Stimulated activated CD8-positive, alpha-beta memory T cell treated with anti-CD3 and anti-CD28 coated beads, Interleukin-4, amount 100 ng/mL, for 4 hours (primary cell): ENCODE data around the gene ZNF341.
"Not testable (repeated sequence)": the region's sequence is repeated elsewhere in the genome, so short reads cannot be mapped to it uniquely, and the experiment has no call there.

Experiments used
- DNase-seq, 2 donors: peaks; one replicate each; pipeline ENCODE4 v3.0.0-alpha.2; 2020; ENCODE audit warnings: low read depth in 2 of 2, low spot score in 1 of 2

The ZNF341 gene

DNA sequence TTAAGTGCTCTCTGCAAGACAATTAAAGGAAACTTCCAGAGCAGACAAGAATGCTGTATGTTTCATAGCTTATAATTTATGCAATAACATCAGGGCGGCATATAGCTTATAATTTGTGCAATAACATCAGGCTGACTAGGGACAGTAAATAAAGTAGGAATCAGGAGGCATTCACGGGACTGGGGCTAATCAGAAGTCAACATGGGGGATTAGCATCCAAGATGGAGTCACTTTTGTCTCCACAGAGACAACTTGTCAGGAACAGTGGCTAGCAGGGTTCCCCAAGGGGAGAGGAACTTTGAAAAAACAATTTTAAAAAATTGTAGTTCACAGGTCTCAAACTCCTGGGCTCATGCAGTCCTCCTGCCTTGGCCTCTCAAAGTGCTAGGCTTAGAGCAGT, 3.3 kb upstream of the ZNF341 start:
- no peak for DNase-seq

DNA sequence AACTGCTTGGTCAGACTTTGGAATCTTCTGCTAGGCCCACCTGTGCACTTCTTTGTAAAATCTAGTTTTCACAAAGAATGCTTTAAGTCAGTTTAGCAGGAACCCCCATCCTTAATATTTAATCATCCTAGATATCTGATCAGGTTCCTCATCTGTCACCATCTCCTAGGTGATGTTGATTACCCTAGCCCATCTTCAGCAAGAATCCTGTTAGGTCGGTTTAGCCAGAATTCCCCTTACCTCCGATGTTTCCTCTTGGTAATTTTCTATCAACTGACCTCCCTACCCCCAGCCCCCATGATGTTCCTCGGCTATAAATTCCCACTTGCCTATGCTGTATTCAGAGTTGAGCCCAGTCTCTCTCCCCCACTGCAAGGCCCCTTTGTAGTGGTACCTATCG, 2.7 kb upstream of the ZNF341 start:
- no peak for DNase-seq

DNA sequence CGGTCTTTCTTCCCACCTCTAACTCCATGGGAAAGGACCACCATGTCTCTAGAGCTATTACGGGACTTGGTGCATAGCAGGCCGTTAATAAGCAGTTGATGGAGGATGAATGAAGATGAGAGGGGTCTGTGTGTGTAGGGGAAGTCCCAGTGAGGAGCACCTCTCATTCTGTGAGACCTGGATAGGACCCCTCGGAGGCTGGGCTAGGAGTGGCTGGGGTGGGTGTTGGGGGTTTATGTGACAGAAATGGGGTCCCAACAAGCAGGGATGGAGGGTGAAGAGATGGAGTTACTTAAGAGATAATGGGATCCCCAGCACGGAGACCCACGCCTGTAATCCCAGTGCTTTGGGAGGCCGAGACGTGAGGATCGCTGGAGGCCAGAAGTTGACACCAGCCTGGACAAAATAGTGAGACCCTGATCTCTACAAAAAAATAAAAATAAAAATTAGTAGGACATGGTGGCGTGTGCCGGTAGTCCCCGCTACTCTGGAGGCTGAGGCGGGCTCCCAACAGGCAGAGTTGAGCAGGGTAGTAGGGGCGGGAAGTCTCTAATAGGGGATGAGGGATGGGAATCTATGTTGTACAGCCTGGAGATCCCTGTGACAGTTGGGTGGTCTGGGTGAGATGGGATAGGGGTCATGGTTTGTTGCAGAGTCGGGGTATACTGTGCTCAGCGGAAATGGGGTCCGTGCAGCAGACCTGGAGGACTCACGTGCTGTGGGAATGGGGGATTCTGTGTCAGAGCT, 677 bp upstream of the ZNF341 start:
- no peak for DNase-seq

DNA sequence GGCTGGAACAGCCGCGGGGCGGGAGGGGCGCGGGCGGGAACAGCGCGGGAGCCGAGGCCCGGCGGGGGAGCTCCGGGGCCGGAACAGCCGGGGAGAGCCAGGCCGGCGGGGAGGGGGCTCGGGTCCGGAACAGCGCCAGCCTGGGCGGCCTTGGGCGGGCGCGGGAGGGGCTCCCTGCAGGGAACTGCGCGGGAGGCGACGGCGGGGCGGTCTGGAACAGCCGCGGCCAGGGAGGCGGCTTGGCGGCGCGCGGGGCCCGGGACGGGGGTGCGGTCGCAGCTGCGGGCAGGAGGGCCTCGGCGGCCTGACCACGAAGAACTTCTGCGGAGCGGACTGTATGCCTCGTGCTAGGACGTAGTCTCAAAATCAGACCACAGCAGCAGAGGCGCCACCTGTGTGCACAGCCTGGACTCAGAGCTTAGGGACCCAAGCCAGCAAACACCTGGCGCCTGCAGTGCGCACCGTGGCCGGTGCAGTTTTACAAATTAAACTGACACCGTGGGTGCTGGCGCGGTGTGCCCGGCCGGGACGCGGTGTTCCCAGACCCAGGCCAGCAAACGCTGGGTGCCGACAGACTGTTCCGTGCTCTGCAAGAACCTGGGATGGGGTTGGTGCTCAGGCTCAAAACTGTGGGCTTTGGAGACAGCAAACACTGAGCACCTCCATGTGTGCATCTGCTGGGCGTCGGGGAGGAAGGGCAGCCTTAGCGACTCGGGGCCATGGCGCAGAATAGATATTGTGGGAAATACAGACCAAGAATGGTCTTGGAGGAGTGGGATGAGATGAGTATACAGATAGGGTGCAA, 572 bp downstream of the ZNF341 start:
- peak; percentile 46 to 62 for DNase-seq

DNA sequence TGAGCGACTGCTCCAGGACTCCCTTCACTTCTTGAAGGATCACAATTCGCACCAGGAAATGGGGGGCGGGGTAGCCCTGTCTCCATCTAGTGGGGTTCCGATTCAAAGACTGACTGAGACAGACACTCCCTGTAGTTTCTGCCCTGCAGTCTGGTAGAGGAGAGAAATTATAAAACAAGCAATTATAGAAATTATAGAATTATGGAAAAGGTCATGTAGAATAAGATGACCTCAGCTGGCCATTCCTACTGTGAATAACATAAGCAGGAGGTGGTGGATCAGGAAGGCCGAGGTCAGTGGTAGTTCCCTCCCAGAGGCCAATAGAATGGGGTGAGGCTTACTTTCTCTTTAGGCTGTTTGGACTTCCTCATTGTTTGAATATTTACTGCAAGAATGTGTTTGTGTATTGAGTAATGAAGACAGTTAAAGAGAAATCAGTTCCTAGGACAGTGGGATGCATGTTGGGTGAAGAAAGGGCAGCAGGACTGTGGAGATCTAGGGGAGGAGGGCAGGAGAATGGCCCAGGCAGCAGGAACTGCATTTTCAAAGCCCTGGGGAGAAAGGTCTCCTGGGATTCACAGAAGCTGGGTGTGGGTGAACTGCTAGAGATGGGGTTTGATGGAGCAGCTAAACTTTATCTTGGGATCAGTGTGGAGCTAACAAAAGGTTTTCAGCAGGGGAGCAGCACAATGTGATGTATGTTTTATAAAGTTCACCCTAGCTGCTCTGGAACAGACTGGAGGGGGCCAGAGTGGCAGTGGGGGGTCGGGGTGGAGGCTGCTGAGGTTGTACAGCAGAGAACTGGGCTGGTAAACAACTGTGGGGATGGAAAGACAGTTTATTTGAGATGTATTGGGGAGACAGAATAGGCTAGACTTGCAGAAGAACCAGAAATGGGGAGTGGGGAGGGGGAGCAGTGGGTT, 2.1 kb downstream of the ZNF341 start:
- no peak for DNase-seq

DNA sequence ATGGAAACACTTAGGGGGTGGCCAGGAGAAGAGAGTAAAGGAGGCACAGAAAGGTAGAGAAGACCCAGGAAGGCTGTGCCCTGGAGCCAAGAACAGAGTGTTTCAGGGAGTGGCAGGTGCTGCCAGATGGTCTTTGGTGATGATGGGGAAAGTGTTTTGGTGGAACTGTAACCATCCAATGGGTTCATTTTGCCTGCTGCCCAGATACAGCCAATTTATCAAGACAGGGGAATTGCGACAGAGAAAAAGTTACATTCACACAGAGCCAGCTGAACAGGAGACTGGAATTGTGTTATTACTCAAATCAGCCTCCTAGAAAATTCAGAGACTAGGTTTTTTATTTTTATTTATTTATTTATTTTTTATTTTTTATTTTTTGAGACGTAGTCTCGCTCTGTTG, 5.2 kb downstream of the ZNF341 start:
- DNase-seq: no peak

DNA sequence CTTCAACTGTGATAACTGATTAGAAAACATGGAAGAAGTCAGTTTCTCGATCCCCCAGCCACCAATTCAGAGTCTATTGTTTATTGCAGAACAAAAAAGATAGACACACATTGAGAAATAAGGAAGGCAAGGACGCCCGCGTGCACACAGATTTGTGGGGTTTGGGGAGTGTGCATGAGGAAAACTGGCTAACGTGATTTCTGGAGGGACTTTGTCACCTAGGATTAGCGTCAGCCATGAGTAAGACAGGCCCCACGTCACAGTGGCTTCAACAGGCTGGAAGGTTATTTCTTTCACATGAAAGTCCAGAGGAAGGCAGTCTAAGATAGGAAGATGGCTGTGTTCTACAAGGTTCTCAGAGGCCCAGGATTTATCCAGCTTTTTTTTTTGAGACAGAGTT, 7.7 kb downstream of the ZNF341 start:
- DNase-seq: no peak

DNA sequence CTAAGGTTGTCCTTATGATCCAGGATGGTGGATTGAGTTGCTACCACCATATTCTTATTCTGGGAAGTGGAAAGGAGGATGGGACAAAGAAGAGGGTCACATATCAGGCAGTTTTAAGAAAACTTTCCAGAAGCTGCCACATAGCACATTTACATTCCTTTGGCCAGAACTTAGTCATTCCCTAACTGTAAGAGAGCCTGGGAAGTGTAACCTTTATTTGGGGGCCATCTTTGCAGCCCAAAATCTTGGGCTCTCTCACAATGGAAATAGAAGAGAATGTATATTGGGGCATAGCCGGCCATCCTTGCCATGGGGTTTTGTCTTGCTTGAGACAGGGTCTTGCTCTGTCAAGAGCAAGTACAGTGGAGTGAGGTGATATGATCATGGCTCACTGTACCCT, 8.4 kb downstream of the ZNF341 start:
- DNase-seq: no peak

DNA sequence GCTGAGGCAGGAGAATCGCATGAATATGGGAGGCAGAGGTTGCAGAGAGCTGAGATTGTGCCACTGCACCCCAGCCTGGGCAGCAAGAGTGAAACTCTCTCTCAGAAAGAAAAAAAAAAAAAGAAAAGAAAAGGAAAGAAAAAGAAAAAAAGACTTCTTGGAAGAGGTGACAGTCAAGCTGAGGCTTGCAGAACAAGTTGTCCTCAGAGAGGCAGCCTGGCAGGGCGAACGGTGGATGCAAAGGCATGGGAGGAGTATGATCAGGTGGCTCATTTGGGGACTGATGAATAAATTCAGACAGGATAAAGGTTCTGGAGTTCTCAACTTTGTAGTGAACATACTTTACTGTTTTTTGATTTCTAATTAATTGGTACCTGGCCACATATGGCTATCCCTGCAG, 12.4 kb downstream of the ZNF341 start:
- no peak for DNase-seq

DNA sequence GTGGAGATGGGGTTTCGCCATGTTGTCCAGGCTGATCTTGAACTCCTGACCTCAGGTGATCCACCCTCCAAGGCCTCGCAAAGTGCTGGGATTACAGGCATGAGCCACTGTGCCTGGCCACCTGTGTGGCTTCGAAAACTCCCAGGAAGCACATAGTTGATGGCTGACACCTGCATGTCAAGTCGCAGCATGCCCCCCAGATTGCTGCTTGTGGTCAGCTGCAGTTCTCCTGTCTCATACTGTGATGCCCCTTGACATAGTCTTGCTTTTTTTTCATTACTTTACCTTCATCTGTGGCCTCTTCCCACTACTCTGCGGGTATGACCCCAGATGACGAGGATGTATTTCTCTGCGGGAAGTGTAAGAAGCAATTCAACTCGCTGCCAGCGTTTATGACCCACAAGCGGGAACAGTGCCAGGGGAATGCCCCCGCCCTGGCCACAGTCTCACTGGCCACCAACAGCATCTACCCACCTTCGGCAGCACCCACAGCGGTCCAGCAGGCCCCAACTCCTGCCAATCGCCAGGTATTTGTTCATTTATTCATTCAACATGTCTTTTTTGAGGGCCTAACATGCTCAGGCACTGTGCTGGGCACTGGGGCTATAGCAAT, 13.1 kb downstream of the ZNF341 start:
- no peak for DNase-seq

DNA sequence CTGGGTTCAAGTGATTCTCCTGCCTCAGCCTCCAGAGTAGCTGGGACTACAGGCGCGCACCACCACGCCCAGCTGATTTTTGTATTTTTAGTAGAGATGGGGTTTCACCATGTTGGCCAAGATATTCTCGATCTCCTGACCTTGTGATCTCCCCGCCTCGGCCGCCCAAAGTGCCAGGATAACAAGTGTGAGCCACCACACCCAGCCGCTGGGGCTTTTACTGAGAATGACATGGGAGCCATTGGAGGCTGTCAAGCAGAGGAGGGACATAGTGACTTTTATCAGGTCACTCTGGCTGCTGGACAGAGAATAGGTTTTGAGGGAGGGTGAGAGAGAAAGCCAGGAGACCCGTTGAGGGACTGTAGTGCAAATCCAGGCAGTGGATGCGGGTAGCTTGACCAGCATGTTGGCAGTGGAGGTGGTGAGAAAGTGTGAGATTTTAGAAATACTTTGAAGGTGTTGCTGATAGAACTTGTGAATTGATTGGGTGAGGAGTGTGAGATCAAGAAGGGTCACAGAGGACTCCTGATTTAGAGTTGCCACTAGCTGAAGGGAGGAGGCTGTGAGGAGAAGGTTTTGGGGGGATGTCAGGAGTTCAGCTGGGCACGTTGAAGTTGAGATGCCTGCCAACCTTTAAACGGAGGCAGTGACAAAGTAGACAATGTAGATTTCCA, 14.7 kb downstream of the ZNF341 start:
- DNase-seq: no peak

DNA sequence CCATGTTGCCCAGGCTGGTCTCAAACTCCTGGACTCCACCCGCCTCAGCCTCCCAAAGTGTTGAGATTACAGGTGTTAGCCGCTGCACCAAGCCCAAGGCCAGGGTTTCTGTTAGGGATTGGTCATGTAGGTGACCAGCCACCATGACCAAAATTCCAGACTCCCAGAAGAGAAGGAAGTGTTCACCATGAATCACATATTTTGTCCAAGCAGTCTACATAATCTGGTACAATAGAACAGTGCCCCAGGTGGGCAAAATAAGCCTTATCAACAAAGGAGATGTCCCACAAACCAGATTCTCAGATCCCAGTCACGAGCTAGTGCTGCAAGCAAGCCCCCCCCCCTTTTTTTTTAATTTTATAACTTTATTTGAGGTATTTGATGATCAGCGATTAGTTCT, 20.0 kb downstream of the ZNF341 start:
- no peak for DNase-seq

DNA sequence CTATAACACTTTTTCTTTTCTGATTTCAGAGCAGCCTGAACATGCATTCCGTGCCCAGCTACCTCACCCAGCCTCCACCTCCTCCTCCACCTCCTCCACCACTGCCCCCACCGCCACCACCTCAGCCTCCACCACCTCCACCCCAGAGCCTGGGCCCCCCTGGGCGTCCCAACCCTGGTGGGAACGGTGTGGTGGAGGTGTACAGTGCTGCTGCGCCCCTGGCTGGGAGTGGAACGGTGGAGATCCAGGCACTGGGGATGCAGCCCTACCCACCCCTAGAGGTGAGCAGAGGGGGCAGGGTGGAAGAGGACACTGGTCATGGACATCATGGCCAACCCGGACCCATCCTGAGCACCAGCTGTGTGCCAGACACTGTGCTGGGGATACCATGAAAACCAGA, 21.3 kb downstream of the ZNF341 start:
- DNase-seq: no peak

DNA sequence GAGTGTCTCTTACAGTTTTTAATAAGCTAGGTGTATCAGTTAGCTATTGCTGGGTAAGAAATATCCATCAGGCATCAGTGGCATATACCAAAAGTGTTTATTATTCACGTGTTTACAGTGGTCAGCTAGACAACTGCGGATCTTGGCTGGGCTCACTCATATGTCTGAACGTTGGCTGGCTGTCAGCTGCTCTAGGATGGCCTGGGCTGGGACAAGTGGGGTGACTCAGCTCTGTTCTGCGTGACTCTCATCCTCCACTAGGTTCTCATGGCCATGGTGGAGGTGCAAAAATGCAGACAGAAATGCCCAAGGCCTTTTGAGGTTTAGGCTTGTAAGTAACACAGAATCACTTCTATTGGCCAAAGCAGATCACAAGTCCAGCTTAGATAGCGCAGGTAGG, 22.0 kb downstream of the ZNF341 start:
- no peak for DNase-seq

DNA sequence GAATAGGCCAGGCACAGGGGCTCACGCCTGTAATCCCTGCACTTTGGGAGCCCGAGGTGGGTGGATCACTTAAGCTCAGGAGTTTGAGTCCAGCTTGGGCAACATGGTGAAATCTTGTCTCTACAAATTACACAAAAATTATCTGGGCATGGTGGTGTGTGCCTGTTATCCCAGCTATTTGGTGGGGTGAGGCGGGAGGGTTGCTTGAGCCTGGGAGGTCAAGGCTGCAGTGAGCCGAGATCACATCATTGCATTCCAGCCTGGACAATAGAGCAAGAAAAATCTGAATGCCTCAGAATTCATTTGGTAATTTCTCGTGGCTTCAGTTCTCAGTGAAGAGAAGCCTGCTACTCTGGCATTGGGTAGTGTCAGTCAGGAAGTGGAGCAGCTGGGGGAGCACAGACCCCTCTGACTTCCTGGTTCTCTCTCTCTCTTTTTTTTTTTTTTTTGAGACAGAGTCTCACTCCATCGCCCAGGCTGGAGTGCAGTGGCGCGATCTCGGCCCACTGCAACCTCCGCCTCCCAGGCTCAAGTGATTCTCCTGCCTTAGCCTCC, 24.2 kb downstream of the ZNF341 start:
- DNase-seq: not testable (repeated sequence)

DNA sequence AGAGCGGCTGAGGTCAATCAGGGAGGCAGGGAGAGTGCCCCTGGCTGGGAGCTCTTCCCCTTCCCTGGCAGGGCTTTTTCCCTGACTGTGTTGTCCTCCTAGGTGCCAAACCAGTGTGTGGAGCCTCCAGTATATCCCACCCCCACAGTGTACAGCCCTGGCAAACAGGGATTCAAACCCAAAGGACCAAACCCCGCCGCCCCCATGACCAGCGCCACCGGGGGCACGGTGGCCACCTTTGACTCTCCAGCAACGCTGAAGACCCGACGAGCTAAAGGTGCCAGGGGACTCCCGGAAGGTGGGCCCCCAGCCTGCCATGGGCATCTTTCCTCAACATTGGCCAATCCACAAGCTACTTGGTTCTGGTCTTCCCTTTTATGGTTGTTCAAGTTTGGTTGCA, 25.2 kb downstream of the ZNF341 start:
- no peak for DNase-seq

DNA sequence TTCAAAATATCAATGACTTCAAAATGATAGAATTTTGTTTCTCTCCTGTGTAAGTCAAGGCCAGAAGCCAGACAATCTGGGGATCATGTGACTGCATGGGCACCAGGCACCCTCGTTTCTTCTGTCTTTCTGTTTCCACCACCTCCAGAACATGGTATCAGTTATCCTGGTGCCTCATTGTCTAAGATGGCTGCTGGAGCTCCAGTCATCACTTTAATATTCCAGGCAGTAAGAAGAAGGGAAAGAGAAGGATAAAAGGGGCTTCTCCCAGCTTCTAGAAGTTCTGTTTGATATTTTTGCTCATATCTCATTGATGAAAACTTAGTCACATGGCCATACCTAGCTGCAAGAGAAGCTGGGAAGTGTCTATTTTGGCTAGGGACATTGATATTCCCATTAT, 25.7 kb downstream of the ZNF341 start:
- no peak for DNase-seq

DNA sequence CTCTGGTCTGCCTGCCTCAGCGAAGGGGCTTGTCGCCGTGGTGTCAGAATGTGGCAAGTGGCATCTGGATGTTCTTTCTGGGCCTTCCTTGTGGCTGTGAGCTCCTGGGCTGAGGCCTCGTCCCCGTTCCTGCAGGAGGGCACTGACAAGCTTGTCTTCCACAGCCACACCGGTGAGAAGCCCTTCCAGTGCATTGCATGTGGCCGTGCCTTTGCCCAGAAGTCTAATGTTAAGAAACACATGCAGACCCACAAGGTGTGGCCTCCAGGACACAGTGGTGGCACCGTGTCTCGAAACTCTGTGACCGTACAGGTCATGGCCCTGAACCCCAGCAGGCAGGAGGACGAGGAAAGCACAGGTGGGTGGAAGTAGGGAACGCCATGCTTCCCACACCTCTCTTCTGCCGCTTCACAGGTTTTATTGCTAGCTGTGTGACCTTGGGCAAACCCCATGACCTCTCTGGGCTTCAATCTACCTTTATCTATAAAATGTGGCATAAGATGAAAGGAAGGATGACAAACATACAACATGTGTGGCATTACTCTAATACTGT, 30.0 kb downstream of the ZNF341 start:
- DNase-seq: no peak

DNA sequence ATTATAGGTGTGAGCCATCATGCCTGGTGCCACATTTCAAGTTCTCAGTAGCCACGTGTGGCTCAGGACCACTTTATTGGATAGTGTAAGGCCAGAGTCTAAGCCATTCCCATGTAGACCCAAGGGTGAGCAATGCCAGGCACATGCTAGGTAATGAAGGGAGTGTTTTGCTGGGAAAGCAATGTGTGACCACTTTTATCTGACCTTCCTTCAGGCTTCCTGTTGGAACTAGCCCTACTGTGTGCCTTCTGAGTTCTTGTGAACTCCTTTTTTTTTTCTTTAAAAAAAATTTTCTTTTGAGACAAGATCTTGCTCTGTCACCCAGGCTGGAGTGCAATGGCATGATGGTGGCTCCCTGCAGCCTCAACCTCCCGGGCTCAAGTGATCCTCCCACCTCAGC, 33.3 kb downstream of the ZNF341 start:
- DNase-seq: no peak

DNA sequence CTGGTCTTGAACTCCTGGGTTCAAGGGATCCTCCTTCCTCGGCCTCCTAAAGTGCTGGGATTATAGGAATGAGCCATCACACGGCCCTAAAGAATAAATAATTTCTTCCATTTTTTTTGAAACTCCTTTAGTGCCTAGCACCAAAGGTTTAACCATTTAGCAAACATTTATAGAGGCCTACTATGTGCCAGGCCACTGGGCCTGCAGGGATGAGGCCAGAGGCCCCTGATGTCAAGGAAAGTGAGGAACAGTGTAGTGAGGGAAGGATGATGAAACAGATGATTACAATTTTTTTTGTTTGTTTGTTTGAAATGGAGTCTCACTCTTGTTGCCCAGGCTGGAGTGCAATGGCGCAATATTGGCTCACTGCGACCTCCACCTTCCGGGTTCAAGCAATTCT, 33.8 kb downstream of the ZNF341 start:
- DNase-seq: no peak
